Karpas-422 (cell line): Measurements from ENCODE around the gene CRYZL1. TPM values are rescaled to one million over a fixed set of nuclear protein-coding genes. Genes with fewer than 3 reads are reported as not detected.
"Not testable (repeated sequence)": the region's sequence is repeated elsewhere in the genome, so short reads cannot be mapped to it uniquely, and the experiment has no call there.

Source experiments
- DNase-seq: peaks from one replicate; pipeline ENCODE4 v3.0.0-alpha.2; 2015
- H2AFZ ChIP-seq: fragments of 200-600 bp; sonication (generic); 2 replicates; pipeline ENCODE4 v1.6.1; 2014; ENCODE audit warnings: antibody characterized with exemption, low read length, mixed read lengths
- H3K27ac ChIP-seq: fragments of 200-600 bp; sonication (generic); 2 replicates; pipeline ENCODE4 v1.5.1; 2014; ENCODE audit warnings: mild to moderate bottlenecking, low read length, moderate library complexity
- H3K27me3 ChIP-seq: fragments of 200-600 bp; sonication (generic); 2 replicates; pipeline ENCODE4 v1.6.1; 2014; ENCODE audit warnings: low read length, mixed read lengths
- H3K36me3 ChIP-seq: fragments of 200-600 bp; sonication (generic); 2 replicates; pipeline ENCODE4 v1.6.1; 2014; ENCODE audit warnings: low read length, mixed read lengths; ENCODE audit not compliant: insufficient read depth
- H3K4me1 ChIP-seq: fragments of 200-600 bp; sonication (generic); 2 replicates; pipeline ENCODE4 v1.6.1; 2014; ENCODE audit warnings: mild to moderate bottlenecking, low read length, mixed read lengths
- H3K4me2 ChIP-seq: fragments of 200-600 bp; sonication (generic); 2 replicates; pipeline ENCODE4 v1.6.1; 2014; ENCODE audit warnings: low read length, low read depth, mild to moderate bottlenecking; ENCODE audit not compliant: poor library complexity, severe bottlenecking
- H3K4me3 ChIP-seq: fragments of 200-600 bp; sonication (generic); 2 replicates; pipeline ENCODE4 v1.5.1; 2014; ENCODE audit warnings: mild to moderate bottlenecking, antibody characterized with exemption, low read length, mixed read lengths
- H3K79me2 ChIP-seq: fragments of 200-600 bp; sonication (generic); 2 replicates; pipeline ENCODE4 v1.6.1; 2014; ENCODE audit warnings: mild to moderate bottlenecking, low read length, mixed read lengths
- H3K9ac ChIP-seq: fragments of 200-600 bp; sonication (generic); 2 replicates; pipeline ENCODE4 v1.6.0; 2014; ENCODE audit warnings: low read length
- H3K9me2 ChIP-seq: fragments of 200-600 bp; sonication (generic), shearing (Covaris generic); replicated peaks from 2 replicates; pipeline ENCODE4 v1.6.0; 2014; ENCODE audit warnings: mild to moderate bottlenecking, low read length, moderate library complexity; ENCODE audit not compliant: insufficient read depth
- H3K9me3 ChIP-seq: fragments of 300-700, 200-600 bp; sonication (generic); 2 replicates; pipeline ENCODE4 v1.6.1; 2014; ENCODE audit warnings: low read length, mixed read lengths
- H4K20me1 ChIP-seq: fragments of 200-600 bp; sonication (generic); 2 replicates; pipeline ENCODE4 v1.6.1; 2014; ENCODE audit warnings: mild to moderate bottlenecking, antibody characterized with exemption, low read length, low read depth; ENCODE audit not compliant: insufficient read depth
- total RNA-seq: library from RNA; depleted of rRNA; stranded (reverse); fragments of >200 nt; shearing (Covaris generic); gene quantifications from 2 replicates; pipeline ENCODE4 v1.2.3, GENCODE V29; 2014; ENCODE audit warnings: low replicate concordance

Gene CRYZL1
- total RNA-seq, 1 experiment from 2014 or later: 43.6 TPM

- no peak overlapping the region for H3K9ac ChIP-seq
- H3K36me3 ChIP-seq: peaks cover 62% of the 10 kb centered on the region; the same call in 1 of the 2 replicates
- H3K4me2 ChIP-seq: no peak overlapping the region
- no peaks in the 10 kb centered on the region for H3K27me3 ChIP-seq
- H3K4me1 ChIP-seq: no peaks in the 10 kb centered on the region
- H4K20me1 ChIP-seq: no peaks in the 10 kb centered on the region
- H2AFZ ChIP-seq: no peak overlapping the region
- H3K9me3 ChIP-seq: no peaks in the 10 kb centered on the region
- H3K4me3 ChIP-seq: no peak overlapping the region
- DNase-seq: no peak
- no peaks in the 10 kb centered on the region for H3K9me2 ChIP-seq
- H3K79me2 ChIP-seq: peaks cover 9% of the 10 kb centered on the region; the same call in 1 of the 2 replicates
- no peak overlapping the region for H3K27ac ChIP-seq
Measured at GRCh38 chr21:33578214-33578613, 63.3 kb downstream of the CRYZL1 start.

- H3K9ac ChIP-seq, H3K4me3 ChIP-seq, H3K27ac ChIP-seq, DNase-seq, H3K27me3 ChIP-seq, H3K4me1 ChIP-seq, H2AFZ ChIP-seq, H4K20me1 ChIP-seq, H3K4me2 ChIP-seq, H3K9me2 ChIP-seq, H3K9me3 ChIP-seq: not testable (repeated sequence)
- H3K36me3 ChIP-seq: peaks cover 67% of the 10 kb centered on the region; the same call in 1 of the 2 replicates
- peaks cover 15% of the 10 kb centered on the region for H3K79me2 ChIP-seq
Measured at GRCh38 chr21:33576741-33577141, 64.8 kb downstream of the CRYZL1 start.

- 0 out of 2 replicates have a peak overlapping the region, but pooled peaks have one; percentile 8 for H3K27ac ChIP-seq
- H3K9me3 ChIP-seq: no peaks in the 10 kb centered on the region
Measured at GRCh38 chr21:33572350-33572749, 69.2 kb downstream of the CRYZL1 start.

DNA sequence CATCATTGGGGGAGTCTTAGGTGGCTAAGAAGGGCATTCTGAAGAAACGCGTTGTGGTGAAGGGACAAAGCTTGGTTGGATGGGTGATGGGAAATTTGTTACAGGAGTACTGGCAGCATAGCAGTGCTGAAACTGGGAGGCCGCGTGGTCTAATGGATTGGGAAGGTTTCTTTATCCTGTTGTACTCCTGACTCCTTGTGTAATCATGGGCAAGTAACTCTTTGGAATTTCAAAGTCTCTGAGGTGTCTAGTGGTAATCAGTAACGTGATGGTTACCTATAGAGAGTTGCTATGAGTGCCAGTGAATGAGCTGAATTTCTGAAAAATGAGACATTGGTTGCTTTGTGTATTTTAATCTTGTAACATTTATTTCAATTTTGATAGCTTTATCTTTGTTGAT is 71.5 kb downstream of the CRYZL1 start:
- Histone ChIP-seq H3K79me2 (peaks cover 59% of the 10 kb centered on the region), H3K4me3 (no peak overlapping the region), H3K36me3 (peaks cover 63% of the 10 kb centered on the region), H3K27ac (no peak overlapping the region), H4K20me1 (no peaks in the 10 kb centered on the region; the same call in 1 of the 2 replicates), H3K9me3 (no peaks in the 10 kb centered on the region), H2AFZ (no peak overlapping the region), H3K4me2 (no peak overlapping the region), H3K9me2 (no peaks in the 10 kb centered on the region), H3K4me1 (no peaks in the 10 kb centered on the region), H3K27me3 (no peaks in the 10 kb centered on the region), H3K9ac (no peak overlapping the region)
- DNase-seq: no peak

More at GRCh38 chr21:33572350-33572749, 69.2 kb downstream of the CRYZL1 start:
- H3K36me3 ChIP-seq: peaks cover 76% of the 10 kb centered on the region
- no peak overlapping the region for H3K4me3 ChIP-seq
- DNase-seq: no peak
- no peak overlapping the region for H3K4me2 ChIP-seq
- H2AFZ ChIP-seq: no peak overlapping the region
- H3K79me2 ChIP-seq: peaks cover 43% of the 10 kb centered on the region
- no peaks in the 10 kb centered on the region for H3K9me2 ChIP-seq
- H3K27me3 ChIP-seq: no peaks in the 10 kb centered on the region
- no peaks in the 10 kb centered on the region for H3K4me1 ChIP-seq
- no peak overlapping the region for H3K9ac ChIP-seq
- H4K20me1 ChIP-seq: no peaks in the 10 kb centered on the region; the same call in 1 of the 2 replicates

GRCh38 chr21:33568448-33568847 is 73.1 kb downstream of the CRYZL1 start:
- H3K79me2 ChIP-seq: peaks cover 62% of the 10 kb centered on the region
- no peaks in the 10 kb centered on the region for H3K4me1 ChIP-seq
- H3K9me3 ChIP-seq: no peaks in the 10 kb centered on the region
- no peaks in the 10 kb centered on the region for H3K27me3 ChIP-seq
- DNase-seq: no peak
- H3K9me2 ChIP-seq: no peaks in the 10 kb centered on the region
- H3K9ac ChIP-seq: no peak overlapping the region
- H3K27ac ChIP-seq: no peak overlapping the region
- H3K4me2 ChIP-seq: no peak overlapping the region
- peaks cover 57% of the 10 kb centered on the region for H3K36me3 ChIP-seq
- H2AFZ ChIP-seq: no peak overlapping the region
- H4K20me1 ChIP-seq: no peaks in the 10 kb centered on the region; the same call in 1 of the 2 replicates
- H3K4me3 ChIP-seq: no peak overlapping the region

GRCh38 chr21:33567914-33568313 is 73.6 kb downstream of the CRYZL1 start:
- peaks cover 67% of the 10 kb centered on the region for H3K79me2 ChIP-seq
- H4K20me1 ChIP-seq: no peaks in the 10 kb centered on the region; the same call in 1 of the 2 replicates

DNA sequence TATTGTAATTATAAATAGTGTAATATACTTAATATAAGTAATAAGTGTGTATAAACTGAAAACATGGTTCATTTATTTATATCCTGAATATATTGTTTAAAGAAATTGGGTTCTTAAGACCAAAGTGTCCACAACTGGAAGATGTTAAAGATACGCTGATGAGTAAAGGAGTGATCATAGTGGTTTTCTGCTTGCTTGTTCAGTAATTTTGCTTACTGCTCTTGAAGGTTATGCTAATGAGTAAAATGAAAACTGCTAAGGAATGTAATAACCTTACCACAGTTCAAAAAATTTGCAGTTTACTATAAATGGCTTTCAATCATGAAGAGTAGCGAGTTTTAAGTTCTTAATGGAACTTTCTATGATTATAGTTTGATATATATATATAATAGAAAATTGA is 75.0 kb downstream of the CRYZL1 start:
- DNase-seq: no peak
- no peak overlapping the region for H3K9ac ChIP-seq
- H3K9me2 ChIP-seq: no peaks in the 10 kb centered on the region
- H3K4me2 ChIP-seq: no peak overlapping the region
- H3K9me3 ChIP-seq: no peaks in the 10 kb centered on the region
- peaks cover 56% of the 10 kb centered on the region for H3K36me3 ChIP-seq
- H2AFZ ChIP-seq: no peak overlapping the region
- no peak overlapping the region for H3K4me3 ChIP-seq
- H3K79me2 ChIP-seq: peaks cover 72% of the 10 kb centered on the region
- no peaks in the 10 kb centered on the region; the same call in 1 of the 2 replicates for H4K20me1 ChIP-seq
- H3K27me3 ChIP-seq: no peaks in the 10 kb centered on the region
- no peaks in the 10 kb centered on the region for H3K4me1 ChIP-seq
- H3K27ac ChIP-seq: no peak overlapping the region

More at GRCh38 chr21:33567914-33568313, 73.6 kb downstream of the CRYZL1 start:
- no peaks in the 10 kb centered on the region for H3K4me1 ChIP-seq
- no peaks in the 10 kb centered on the region for H3K9me3 ChIP-seq
- no peak for DNase-seq
- H3K27me3 ChIP-seq: no peaks in the 10 kb centered on the region
- peaks cover 56% of the 10 kb centered on the region for H3K36me3 ChIP-seq
- no peak overlapping the region for H2AFZ ChIP-seq
- no peak overlapping the region for H3K4me3 ChIP-seq
- H3K9me2 ChIP-seq: no peaks in the 10 kb centered on the region
- H3K9ac ChIP-seq: no peak overlapping the region
- H3K27ac ChIP-seq: no peak overlapping the region
- H3K4me2 ChIP-seq: no peak overlapping the region

DNA sequence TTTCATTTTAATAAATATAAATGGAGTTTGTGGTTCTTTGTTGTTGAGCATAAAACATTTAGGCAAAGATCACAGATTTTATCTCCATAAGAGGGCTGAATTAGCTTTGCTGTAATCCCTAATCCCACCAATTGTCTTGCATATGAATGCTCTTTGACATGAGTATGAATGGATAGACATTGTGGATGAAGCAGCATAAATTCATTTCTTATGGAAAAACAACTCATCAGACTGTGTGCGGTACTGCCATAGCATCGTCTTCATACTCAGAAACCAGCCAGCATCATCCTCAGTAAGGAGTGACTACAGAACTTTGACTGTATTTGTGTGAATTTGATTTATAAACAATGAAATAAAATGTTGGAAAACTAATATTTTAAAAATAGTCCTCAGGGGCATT is 79.2 kb downstream of the CRYZL1 start:
- Histone ChIP-seq H3K4me2 (no peak overlapping the region), H3K4me3 (no peak overlapping the region), H3K9me3 (no peaks in the 10 kb centered on the region), H3K27me3 (no peaks in the 10 kb centered on the region), H3K9ac (no peak overlapping the region), H3K27ac (no peak overlapping the region), H3K4me1 (no peaks in the 10 kb centered on the region), H3K36me3 (peaks cover 69% of the 10 kb centered on the region), H4K20me1 (peaks cover 24% of the 10 kb centered on the region), H3K9me2 (no peaks in the 10 kb centered on the region), H3K79me2 (peaks cover 86% of the 10 kb centered on the region), H2AFZ (no peak overlapping the region)
- no peak for DNase-seq
